G401 (cell line): ENCODE data around the gene SUZ12. TPM values are rescaled to one million over a fixed set of nuclear protein-coding genes. Genes with fewer than 3 reads are reported as not detected.
"Not testable (repeated sequence)": the region's sequence is repeated elsewhere in the genome, so short reads cannot be mapped to it uniquely, and the experiment has no call there.

Source experiments
- DNase-seq: peaks from one replicate; pipeline ENCODE4 v3.0.0-alpha.2; 2015; ENCODE audit warnings: low spot score
- in situ Hi-C: cut with HindIII; loops from 2 replicates; pipeline ENCODE4 v1.10.0; 2016; ENCODE audit warnings: low sequenced_read_pairs, mixed read lengths
- total RNA-seq: library from RNA; depleted of rRNA; stranded (reverse); fragments of >200 nt; shearing (Covaris generic); gene quantifications from 2 replicates; pipeline ENCODE4 v1.2.3, GENCODE V29; 2014; rRNA removed

Gene SUZ12
- 34.9 and 65.7 TPM in 2 replicates for total RNA-seq

DNA sequence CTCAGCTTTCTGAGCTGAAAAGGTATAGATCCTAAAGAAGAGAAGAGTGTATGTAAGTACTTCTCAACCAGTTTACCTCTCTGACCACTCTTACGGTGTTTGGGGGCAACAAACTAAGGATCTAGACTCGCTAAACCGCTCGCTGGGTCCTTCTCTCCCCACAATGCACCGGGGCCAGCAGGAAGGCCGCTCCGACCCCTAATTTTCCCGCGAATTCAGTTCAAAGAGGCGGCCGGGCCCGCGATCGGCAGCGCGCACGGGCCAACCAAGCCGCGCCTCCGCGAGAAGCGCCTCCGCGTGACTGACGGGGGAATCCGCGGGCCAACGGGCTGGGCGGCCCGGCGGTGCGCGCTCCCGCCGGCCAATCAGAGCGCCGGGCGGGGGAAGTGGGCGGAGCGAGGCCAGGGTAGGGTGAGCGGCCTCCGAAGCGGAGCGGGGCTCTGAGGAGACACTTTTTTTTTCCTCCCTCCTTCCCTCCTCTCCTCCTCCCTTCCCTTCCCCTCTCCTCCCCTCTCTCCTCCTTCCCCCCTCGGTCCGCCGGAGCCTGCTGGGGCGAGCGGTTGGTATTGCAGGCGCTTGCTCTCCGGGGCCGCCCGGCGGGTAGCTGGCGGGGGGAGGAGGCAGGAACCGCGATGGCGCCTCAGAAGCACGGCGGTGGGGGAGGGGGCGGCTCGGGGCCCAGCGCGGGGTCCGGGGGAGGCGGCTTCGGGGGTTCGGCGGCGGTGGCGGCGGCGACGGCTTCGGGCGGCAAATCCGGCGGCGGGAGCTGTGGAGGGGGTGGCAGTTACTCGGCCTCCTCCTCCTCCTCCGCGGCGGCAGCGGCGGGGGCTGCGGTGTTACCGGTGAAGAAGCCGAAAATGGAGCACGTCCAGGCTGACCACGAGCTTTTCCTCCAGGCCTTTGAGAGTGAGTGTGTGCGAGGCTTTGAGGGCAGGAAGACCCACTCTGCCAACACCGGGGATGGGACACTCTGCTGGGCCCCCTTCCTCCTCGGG is at the start of gene SUZ12:
SUZ12 (plus strand) TSS at position 393 of the 995 bp plus-strand sequence; CDS start at position 633, 240 bp downstream.
- in situ Hi-C loops, result not testable (repeated sequence)
- DNase-seq, result peak; percentile 89

DNA sequence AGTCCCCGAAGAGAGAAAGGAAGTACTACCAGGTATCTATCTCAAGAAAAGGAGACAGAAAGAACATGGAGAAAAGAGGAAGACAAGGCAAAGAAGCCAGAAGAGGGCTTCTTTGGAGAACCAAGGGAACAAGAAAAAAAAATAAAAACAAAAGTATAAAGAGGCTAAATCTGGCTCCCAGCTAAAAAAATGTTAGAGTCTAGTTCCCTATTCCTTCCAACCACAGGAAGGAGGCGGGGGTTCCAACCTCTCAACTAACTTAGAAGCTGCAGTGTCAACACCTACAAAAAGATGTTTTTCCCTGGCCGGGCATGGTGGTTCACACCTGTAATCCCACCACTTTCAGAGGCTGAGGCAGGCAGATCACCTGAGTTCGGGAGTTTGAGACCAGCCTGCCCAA is 48.7 kb upstream of the SUZ12 start:
- no peak for DNase-seq
- in situ Hi-C loops, result no loop called here

DNA sequence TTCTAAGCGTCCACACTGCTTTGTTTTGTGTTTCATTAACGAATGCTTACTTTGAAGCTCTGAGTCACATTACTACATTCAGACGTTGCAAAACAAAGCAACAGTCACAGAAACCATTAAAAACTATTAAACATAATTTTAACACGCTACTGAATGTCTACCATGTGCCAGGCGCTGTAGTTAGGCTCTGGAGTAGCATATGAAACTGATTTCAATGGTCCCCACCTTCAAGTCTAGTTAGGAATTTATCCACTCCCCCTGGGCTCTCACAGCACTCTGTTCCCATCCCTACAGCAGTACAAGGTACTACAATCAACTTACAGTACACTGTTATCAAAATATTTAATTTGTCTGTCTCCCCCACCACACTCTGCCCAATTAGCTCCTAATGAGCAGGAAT is 35.9 kb upstream of the SUZ12 start:
- DNase-seq, result no peak
- in situ Hi-C loops, result no loop called here

DNA sequence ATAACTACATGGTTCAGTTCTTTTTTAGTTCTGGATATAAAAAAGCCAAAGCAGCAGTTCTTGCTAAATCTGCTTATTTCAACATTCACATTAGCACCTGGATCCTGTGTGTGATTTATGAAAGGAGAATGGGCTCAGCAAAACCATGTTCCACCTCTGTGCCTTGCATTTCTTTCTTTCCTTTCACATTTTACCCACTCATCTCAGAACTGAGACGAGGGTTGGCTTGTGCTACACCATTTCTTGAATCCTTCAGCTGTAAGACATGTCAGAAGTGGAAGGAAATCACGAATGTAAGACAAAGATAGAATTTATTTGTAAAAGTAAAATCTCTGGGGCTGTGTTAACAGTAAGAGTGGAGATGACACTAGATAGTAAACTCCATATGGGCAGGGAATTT is 34.1 kb upstream of the SUZ12 start:
- in situ Hi-C loops, result no loop called here
- DNase-seq, result no peak

DNA sequence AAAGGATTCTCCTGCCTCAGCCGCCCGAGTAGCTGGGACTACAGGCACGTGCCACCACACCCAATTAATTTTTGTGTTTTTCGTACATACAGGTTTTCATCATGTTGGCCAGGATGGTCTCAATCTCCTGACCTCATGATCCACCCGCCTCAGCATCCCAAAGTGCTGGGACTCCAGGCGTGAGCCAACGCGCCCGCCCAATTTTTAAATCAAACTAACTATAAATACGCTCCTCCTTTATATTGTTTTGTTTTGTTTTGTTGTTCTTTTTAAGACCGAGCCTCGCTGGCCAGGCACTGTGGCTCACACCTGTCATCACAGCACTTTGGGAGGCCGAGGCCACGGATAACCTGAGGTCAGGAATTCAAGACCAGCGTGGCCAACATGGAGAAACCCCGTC is 33.4 kb upstream of the SUZ12 start:
- no peak for DNase-seq
- in situ Hi-C loops, result no loop called here

DNA sequence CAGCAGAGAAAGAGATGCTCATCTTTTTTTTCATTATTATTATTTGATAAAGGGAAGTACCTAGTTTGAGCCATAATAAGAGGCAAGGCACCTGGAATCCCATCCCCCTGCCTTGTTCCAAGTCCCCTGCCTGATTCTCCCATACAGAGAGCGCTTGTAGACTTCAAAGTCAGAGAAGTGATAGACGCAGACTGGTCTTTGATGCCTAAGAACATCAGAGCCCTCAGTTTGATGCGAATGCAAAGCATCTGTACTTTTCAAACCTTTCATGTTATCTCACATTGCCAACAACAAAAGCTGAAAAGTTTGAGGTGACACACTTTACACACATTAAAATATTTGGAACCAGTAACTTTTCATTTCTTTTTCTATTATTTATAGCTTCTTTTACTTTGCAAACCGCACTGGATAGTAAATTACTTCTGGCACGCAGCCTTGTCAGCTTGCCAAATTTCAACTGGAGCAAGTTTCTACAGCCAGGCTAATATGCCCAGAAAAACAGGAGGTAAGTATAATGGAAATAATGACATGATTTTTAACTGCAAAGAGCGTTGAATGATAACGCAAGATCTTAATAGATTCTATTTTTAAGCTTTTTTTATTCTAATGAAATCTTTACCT is 29.4 kb upstream of the SUZ12 start:
- in situ Hi-C loops, result no loop called here
- peak; percentile 9 for DNase-seq

DNA sequence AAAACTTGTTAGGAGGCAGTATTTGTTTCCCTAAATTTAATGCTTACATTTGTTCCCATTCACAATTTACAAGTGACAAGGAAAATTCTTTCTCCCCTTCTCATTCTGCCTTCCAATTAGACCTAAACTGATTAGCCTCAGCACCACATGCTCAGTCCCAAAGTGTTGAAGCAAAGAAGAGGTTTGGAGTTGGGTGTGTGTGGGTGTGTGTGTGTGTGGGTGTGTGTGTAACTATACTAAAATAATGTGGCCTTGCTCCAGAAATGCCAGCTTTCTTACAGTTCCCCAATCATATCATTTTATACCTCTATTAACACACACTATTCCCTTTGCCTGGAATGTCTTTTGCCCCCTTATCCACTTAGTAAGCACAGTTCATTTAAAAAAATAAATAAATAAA is 28.4 kb upstream of the SUZ12 start:
- in situ Hi-C loops, result no loop called here
- no peak for DNase-seq

DNA sequence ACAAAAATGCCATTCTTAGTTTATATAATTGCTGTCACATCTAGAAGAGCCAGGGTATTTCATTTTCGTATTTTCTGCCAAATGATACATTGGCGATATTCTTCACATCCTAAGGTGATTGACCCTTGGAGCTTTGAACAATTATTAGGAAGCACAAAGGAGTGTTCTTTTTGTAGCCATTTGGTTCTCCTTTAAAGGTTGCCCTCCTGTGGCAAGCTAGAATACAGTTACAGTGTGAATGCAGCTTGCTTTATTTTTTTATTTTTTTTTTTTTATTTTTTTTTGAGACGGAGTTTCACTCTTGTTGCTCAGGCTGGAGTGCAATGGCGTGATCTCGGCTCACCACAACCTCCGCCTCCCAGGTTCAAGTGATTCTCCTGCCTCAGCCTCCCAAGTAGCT is 24.1 kb upstream of the SUZ12 start:
- DNase-seq, in situ Hi-C loops: not testable (repeated sequence)

DNA sequence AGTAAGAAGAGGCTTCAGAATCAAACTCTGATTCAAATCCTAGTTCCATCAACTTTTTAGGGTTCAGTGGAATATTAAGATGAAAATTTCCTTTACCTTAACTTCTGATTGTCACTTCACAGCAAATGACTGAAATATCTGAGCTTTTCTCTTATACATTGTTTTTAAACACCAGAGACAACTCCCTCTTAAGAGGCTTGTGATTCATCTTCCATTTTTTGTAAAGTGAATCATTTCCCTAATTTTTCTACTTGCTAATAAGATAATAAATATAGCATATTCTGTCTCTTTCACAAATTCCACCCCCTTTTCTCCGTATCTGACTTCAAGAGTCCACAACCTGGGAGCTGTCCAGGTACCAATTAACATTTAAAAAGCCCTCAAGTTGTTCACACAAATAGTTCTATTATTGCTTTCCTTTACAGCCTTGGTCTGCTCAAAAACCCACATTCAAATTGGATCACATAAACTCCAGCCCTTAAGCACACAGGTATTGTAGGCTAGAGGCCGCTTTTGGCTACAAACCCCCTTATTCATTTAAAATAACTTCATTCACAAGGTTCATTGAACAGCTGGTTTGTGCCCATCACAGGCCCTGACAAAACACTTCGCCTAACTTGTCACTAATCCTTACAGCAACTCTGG is 21.2 kb upstream of the SUZ12 start:
- no peak for DNase-seq
- in situ Hi-C loops, result no loop called here

DNA sequence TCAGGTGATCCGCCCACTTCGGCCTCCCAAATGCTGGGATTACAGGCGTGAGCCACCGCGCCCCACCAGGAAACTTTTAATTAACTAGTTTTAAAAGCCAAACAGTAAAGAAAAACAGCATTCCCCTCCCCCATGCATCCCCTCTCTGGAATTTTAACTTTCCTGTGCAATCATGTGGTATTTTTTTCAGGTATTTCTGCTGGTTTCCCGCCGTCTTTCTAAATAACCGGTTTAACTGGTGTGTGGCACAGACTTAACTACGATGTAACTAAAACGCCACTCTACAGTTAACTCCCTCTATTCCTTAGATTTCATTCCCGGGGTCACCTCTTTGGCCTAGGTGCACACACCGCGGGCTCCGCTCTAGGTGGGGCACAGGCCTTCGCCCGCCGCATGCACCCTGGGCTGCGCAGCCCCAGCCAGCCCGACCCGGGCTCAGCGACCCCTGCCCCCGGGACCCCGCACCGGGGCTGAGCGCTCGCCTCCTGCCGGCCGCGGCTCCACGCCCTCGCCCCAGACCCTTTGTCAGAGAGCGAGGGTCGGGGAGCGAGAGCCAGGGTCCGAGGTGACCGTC is 20.2 kb upstream of the SUZ12 start:
- in situ Hi-C loops, result no loop called here
- no peak for DNase-seq

DNA sequence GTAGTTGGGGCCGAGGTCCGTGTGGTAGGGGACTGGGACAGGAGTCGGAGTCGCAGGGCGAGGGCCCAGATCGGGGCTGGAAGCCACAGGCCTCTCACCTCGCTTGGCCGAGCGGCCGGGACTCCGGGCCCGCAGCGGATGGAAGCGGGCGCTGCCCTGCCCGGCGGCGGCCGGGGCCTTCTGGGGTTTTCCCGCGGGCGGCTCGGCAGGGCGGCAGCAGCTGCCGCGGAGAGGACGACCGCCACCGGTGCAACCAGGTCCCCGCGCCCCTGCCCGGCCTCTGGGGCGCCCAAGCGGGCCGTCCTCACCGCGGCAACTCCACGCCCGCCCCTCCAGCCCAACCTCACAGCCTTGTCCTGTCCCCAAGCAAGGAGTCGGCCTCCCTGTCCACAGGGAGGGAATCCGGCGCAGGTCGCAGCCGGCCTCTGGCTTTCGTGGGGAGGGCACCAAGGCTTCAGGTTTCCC is 19.7 kb upstream of the SUZ12 start:
- DNase-seq, result no peak
- in situ Hi-C loops, result no loop called here

DNA sequence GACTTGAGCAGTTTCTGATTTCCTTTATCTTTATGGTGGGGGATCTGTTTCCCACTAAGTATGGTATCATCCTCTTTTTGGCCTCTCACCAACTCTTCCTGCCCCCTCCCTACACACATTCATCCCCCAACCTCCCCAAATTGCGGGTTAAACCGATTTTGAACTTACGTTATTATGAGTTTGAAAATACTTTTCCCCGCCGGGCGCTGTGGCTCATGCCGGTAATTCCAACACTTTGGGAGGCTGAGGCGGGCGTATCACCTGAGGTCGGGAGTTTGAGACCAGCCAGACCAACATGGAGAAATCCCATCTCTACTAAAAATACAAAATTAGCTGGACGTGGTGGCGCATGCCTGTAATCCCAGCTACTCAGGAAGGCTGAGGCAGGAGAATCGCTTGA is 19.1 kb upstream of the SUZ12 start:
- DNase-seq, in situ Hi-C loops: not testable (repeated sequence)

DNA sequence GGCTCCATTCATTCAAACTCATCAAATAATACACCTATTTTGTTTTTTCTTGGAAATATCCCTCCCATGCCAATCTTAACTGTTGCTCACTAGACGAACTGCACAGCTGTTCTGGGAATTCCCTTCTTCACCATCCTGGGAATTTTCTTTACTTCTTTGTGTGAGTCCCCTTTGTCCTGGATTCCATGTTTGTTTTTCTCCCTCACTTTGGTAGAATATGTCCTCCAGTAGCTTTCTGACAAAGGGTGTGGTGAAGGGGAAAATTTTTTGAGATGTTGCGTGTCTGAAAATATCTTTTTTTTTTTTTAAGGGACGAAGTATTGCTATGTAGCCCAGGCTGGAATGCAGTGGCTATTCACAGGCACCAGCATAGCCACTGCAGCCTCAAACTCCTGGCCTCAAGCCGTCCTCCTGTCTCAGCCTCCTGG is 18.1 kb upstream of the SUZ12 start:
- DNase-seq, result no peak
- in situ Hi-C loops, result no loop called here

DNA sequence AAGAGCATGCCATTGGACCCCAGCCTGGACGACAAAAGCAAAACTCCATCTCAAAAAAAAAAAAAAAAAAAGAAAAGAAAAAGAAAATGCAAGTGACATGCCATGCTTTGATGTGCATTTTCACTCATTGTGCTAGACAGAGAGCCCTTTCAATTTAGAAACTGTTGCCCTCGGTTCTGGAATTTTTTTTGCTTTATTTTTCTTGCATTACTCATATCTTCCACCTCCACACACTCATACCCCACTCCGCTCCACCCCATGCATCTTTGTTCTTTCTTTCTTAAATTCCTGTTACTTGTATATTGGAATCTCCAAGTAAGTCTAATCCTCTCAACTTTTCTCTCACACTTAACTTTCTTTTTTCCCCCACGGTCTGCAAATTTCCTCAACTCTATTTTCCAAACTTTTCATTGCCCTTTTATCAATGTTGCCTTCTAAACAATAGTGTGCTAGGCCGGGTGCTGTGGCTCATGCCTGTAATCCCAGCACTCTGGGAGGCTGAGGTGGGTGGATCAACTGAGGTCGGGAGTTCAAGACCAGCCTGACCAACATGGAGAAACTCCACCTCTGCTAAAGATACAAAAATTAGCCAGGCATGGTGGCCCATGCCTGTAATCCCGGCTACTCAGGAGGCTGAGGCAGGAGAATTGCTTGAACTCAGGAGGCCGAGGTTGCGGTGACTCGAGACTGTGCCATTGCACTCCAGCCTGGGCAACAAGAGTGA is 16.8 kb upstream of the SUZ12 start:
- DNase-seq, result no peak
- in situ Hi-C loops, result no loop called here

DNA sequence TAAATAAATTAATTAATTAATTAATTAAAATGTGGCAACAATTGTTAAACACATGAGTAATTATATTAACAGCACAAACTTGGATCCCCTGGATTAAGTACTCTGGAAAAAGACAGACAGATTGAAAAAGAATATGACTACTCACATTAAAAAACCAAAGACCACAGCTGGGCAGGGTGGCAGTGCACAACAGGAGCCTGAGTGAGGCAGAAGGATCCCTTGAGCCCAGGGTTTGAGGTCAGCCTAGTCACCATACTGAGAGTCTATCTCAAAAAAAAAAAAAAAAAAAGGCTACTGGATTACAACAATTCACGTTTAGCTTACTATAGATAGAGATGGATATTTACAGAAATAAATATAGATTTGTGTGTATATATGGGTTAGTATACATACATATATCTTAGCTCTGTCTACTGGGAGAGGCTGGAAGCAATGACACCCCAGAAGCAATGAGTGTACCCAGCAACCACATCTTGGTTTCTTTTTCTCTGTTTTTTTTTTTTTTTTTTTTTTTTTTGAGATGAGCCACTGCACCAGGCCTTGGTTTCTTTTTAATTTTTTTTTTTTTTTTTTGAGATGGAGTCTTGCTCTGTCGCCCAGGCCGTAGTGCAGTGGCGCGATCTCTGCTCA is 10.6 kb upstream of the SUZ12 start:
- no peak for DNase-seq
- in situ Hi-C loops, result no loop called here

DNA sequence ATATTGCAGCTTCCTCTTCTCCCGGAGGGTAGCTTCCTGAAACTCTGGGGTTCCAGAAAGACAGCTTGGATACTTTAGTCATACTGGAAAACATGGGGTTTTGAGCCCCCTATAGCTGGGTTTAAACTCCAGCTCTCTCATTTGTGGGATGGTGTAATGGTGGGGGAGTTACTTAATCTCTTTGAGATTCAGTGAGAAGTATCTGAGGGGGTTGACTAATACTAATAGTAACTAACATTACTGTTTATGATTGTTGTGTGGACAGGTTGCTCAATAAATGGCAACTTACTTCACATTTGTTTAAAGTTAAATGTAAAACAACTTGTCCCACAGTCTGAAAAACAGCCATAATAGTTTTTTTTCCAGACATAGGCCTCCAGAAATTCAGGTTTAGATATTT is 5.1 kb upstream of the SUZ12 start:
- in situ Hi-C loops, result no loop called here
- DNase-seq, result no peak

DNA sequence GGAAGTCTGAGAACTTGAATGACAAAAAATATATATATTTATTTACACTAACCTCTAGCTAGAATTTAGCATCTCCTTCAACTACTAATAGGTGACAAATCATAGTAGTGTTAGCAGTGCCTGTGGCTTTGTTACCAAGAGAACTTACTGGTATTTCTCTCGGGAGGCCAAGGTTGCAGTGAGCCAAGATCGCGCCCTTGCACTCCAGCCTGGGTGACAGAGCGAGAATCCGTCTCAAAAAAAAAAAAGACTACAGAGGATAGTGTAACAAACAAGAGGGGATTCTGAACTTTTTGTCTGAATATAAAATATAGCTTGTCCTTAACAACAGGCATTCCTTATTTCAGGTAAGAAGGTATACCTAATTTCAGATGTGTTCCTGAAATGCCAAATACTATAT is 1.3 kb upstream of the SUZ12 start:
- DNase-seq, result no peak
- in situ Hi-C loops, result no loop called here

DNA sequence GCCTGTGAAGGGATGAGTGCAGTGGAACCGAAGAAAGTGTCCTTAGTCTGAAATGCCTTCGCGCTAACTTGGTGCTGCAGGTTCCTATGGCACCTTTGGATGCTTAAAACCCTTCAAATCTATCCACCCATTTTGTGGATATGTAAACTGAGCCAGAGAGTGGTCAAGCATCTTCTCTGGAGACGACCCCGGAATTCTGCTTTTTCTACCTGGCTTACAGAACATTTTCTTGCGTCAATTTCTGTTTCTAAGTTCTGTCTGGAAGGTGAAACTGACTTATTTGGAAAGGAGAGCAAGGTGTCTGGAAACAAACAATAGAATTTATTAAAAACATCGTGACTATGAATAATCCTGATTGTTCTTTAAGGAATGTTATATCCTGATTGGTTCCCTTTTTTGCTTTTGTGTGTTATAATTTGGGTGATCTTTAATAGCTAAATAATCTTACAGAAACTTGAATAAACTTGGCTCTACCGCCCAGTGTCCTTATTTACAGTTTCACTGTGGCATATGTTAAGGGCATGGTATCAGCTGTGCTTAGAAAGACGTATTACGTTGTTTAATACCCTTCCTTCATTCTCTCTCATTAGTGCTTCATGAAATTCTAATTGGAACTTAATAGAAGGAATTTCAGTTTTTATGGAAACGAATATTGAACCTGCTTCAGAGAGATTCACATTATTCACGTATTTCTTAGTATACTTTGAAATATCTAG is 1.3 kb downstream of the SUZ12 start:
- in situ Hi-C loops, DNase-seq: not testable (repeated sequence)
